Activated CD4-positive, alpha-beta memory T cell treated with anti-CD3 and anti-CD28 coated beads for 36 hours (primary cell): ENCODE measurements around the gene UBAP1L. TPM values are rescaled to one million over a fixed set of nuclear protein-coding genes. Genes with fewer than 3 reads are reported as not detected.

ENCODE experiments used
- CTCF ChIA-PET: fragments of 350-600 bp; sonication (Branson Sonifier 250); formaldehyde crosslinking; loops from one replicate; lab custom pipeline; 2021; ENCODE audit warnings: antibody characterized with exemption, inconsistent platforms; lab: Charles Lee
- POLR2A ChIA-PET: fragments of 350-600 bp; sonication (Branson Sonifier 250); formaldehyde crosslinking; loops from one replicate; lab custom pipeline; 2021; ENCODE audit warnings: antibody characterized with exemption; lab: Charles Lee
- DNase-seq: peaks from one replicate; pipeline ENCODE4 v3.0.0-alpha.2; 2020
- H3K27ac Mint-ChIP-seq: one replicate; pipeline ENCODE4 v1.8.0; 2021; ENCODE audit warnings: mixed read lengths
- H3K27me3 Mint-ChIP-seq: one replicate; pipeline ENCODE4 v1.8.0; 2021; ENCODE audit warnings: mixed read lengths
- H3K36me3 Mint-ChIP-seq: one replicate; pipeline ENCODE4 v1.8.0; 2021; ENCODE audit warnings: mixed read lengths
- H3K4me1 Mint-ChIP-seq: one replicate; pipeline ENCODE4 v1.8.0; 2021; ENCODE audit warnings: low read depth, mixed read lengths
- H3K4me3 Mint-ChIP-seq: one replicate; pipeline ENCODE4 v1.8.0; 2021; ENCODE audit warnings: mild to moderate bottlenecking, mixed read lengths
- H3K9me3 Mint-ChIP-seq: one replicate; pipeline ENCODE4 v1.8.0; 2021; ENCODE audit warnings: mixed read lengths
- intact Hi-C: fragments of 100-400 bp; cut with micrococcal nuclease; formaldehyde crosslinking; loops from one replicate; pipeline ENCODE4 v1.15.1; 2023
- total RNA-seq, 2 experiments: library from RNA; stranded (reverse); gene quantifications; one replicate each; pipeline ENCODE4 v1.2.3, GENCODE V29; 2021

Gene UBAP1L
- total RNA-seq, 2 experiments from 2014 or later: 2.1 to 2.4 TPM

GRCh38 chr15:65088643-65089021 is 26.4 kb downstream of the UBAP1L start:
- Mint-ChIP-seq H3K36me3 (no peaks in the 10 kb centered on the region), H3K27me3 (peaks cover 6% of the 10 kb centered on the region), H3K4me3 (no peak overlapping the region), H3K27ac (no peak overlapping the region), H3K4me1 (no peaks in the 10 kb centered on the region), H3K9me3 (no peaks in the 10 kb centered on the region)
- no peak for DNase-seq
- ChIA-PET POLR2A (no interaction called here), CTCF (interaction anchor here (2.5 kb wide), 1 partner anchor 11 kb away, joined by 15 read pairs; no protein-coding TSS in a partner anchor)
- intact Hi-C loops: loop anchor here (10.0 kb wide), 1 partner anchor 354 kb away; no protein-coding TSS in a partner anchor

- H3K36me3 Mint-ChIP-seq: no peaks in the 10 kb centered on the region
- CTCF ChIA-PET: interaction anchor here (0.6 to 2.5 kb wide), 3 partner anchors 10 to 23 kb away, joined by 4 to 15 read pairs (median 4); no protein-coding TSS in a partner anchor
- peaks cover 7% of the 10 kb centered on the region for H3K27me3 Mint-ChIP-seq
- no peak overlapping the region for H3K4me3 Mint-ChIP-seq
- DNase-seq: no peak
- H3K27ac Mint-ChIP-seq: no peak overlapping the region
- intact Hi-C loops: loop anchor here (10.0 kb wide), 1 partner anchor 353 kb away; no protein-coding TSS in a partner anchor
- H3K9me3 Mint-ChIP-seq: no peaks in the 10 kb centered on the region
- POLR2A ChIA-PET: no interaction called here
- H3K4me1 Mint-ChIP-seq: no peaks in the 10 kb centered on the region
Measured at GRCh38 chr15:65087873-65088642, 26.9 kb downstream of the UBAP1L start.

- peaks cover 12% of the 10 kb centered on the region for H3K27me3 Mint-ChIP-seq
- POLR2A ChIA-PET: no interaction called here
- CTCF ChIA-PET: interaction anchor here (0.6 to 2.5 kb wide), 5 partner anchors 9 to 199 kb away, joined by 3 to 15 read pairs (median 4); partner anchors contain the start of gene PARP16
- H3K36me3 Mint-ChIP-seq: no peaks in the 10 kb centered on the region
- H3K4me1 Mint-ChIP-seq: peaks cover 6% of the 10 kb centered on the region
- DNase-seq: no peak
- no peak overlapping the region for H3K27ac Mint-ChIP-seq
- H3K9me3 Mint-ChIP-seq: no peaks in the 10 kb centered on the region
- intact Hi-C loops: loop anchor here (10.0 kb wide), 1 partner anchor 353 kb away; no protein-coding TSS in a partner anchor
- no peak overlapping the region for H3K4me3 Mint-ChIP-seq
Measured at GRCh38 chr15:65087411-65087810, 27.6 kb downstream of the UBAP1L start.

- Mint-ChIP-seq H3K4me1 (peaks cover 9% of the 10 kb centered on the region), H3K9me3 (no peaks in the 10 kb centered on the region), H3K36me3 (no peaks in the 10 kb centered on the region), H3K27ac (no peak overlapping the region), H3K27me3 (peaks cover 14% of the 10 kb centered on the region), H3K4me3 (no peak overlapping the region)
- POLR2A ChIA-PET: no interaction called here
- DNase-seq: no peak
- intact Hi-C loops: loop anchor here (10.0 kb wide), 1 partner anchor 352 kb away; no protein-coding TSS in a partner anchor
- CTCF ChIA-PET: interaction anchor here (1.1 to 2.5 kb wide), 5 partner anchors 9 to 200 kb away, joined by 3 to 15 read pairs (median 4); partner anchors contain the start of gene PARP16
Measured at GRCh38 chr15:65086680-65087111, 28.3 kb downstream of the UBAP1L start.

- peak; percentile 44 for DNase-seq
- H3K27me3 Mint-ChIP-seq: peaks cover 16% of the 10 kb centered on the region
- POLR2A ChIA-PET: no interaction called here
- H3K4me1 Mint-ChIP-seq: peaks cover 9% of the 10 kb centered on the region
- CTCF ChIA-PET: interaction anchor here (1.1 to 2.5 kb wide), 4 partner anchors 8 to 200 kb away, joined by 3 to 15 read pairs (median 4); partner anchors contain the start of gene PARP16
- H3K36me3 Mint-ChIP-seq: no peaks in the 10 kb centered on the region
- H3K27ac Mint-ChIP-seq: no peak overlapping the region
- no peaks in the 10 kb centered on the region for H3K9me3 Mint-ChIP-seq
- intact Hi-C loops: loop anchor here (10.0 kb wide), 1 partner anchor 351 kb away; no protein-coding TSS in a partner anchor
- H3K4me3 Mint-ChIP-seq: no peak overlapping the region
Measured at GRCh38 chr15:65085990-65086679, 28.9 kb downstream of the UBAP1L start.

- Mint-ChIP-seq H3K9me3 (no peaks in the 10 kb centered on the region), H3K27me3 (peaks cover 18% of the 10 kb centered on the region), H3K4me3 (no peak overlapping the region), H3K4me1 (peaks cover 9% of the 10 kb centered on the region), H3K27ac (no peak overlapping the region), H3K36me3 (no peaks in the 10 kb centered on the region)
- POLR2A ChIA-PET: no interaction called here
- intact Hi-C loops: loop anchor here (10.0 kb wide), 1 partner anchor 350 kb away; no protein-coding TSS in a partner anchor
- DNase-seq: no peak
- CTCF ChIA-PET: interaction anchor here (0.6 to 2.5 kb wide), 4 partner anchors 16 to 214 kb away, joined by 3 to 8 read pairs (median 5); no protein-coding TSS in a partner anchor
Measured at GRCh38 chr15:65085207-65085753, 29.7 kb downstream of the UBAP1L start.

GRCh38 chr15:65084500-65085206 is 30.3 kb downstream of the UBAP1L start:
- POLR2A ChIA-PET: no interaction called here
- DNase-seq: no peak
- Mint-ChIP-seq H3K36me3 (no peaks in the 10 kb centered on the region), H3K27ac (no peak overlapping the region), H3K4me1 (peaks cover 9% of the 10 kb centered on the region), H3K9me3 (no peaks in the 10 kb centered on the region), H3K4me3 (no peak overlapping the region), H3K27me3 (peaks cover 18% of the 10 kb centered on the region)
- intact Hi-C loops: loop anchor here (10.0 kb wide), 1 partner anchor 350 kb away; no protein-coding TSS in a partner anchor
- CTCF ChIA-PET: interaction anchor here (0.6 to 2.5 kb wide), 3 partner anchors 17 to 215 kb away, joined by 3 to 8 read pairs (median 5); no protein-coding TSS in a partner anchor

- Mint-ChIP-seq H3K4me3 (no peak overlapping the region), H3K9me3 (no peaks in the 10 kb centered on the region), H3K36me3 (no peaks in the 10 kb centered on the region), H3K4me1 (peaks cover 9% of the 10 kb centered on the region), H3K27ac (no peak overlapping the region), H3K27me3 (peaks cover 25% of the 10 kb centered on the region)
- DNase-seq: no peak
- CTCF ChIA-PET: interaction anchor here (1.6 to 2.5 kb wide), 2 partner anchors 27 to 49 kb away, joined by 3 to 8 read pairs; no protein-coding TSS in a partner anchor
- intact Hi-C loops: loop anchor here (10.0 kb wide), 1 partner anchor 348 kb away; no protein-coding TSS in a partner anchor
- POLR2A ChIA-PET: no interaction called here
Measured at GRCh38 chr15:65083262-65083701, 31.7 kb downstream of the UBAP1L start.

GRCh38 chr15:65082303-65082953 is 32.6 kb downstream of the UBAP1L start:
- ChIA-PET CTCF (interaction anchor here (1.6 to 2.5 kb wide), 2 partner anchors 26 to 49 kb away, joined by 3 to 8 read pairs; no protein-coding TSS in a partner anchor), POLR2A (no interaction called here)
- Mint-ChIP-seq H3K27ac (no peak overlapping the region), H3K4me3 (no peak overlapping the region), H3K4me1 (peaks cover 9% of the 10 kb centered on the region), H3K36me3 (no peaks in the 10 kb centered on the region), H3K27me3 (peaks cover 33% of the 10 kb centered on the region), H3K9me3 (no peaks in the 10 kb centered on the region)
- peak; percentile 40 for DNase-seq
- intact Hi-C loops: loop anchor here (10.0 kb wide), 1 partner anchor 348 kb away; no protein-coding TSS in a partner anchor

GRCh38 chr15:65081758-65082157 is 33.2 kb downstream of the UBAP1L start:
- ChIA-PET POLR2A (no interaction called here), CTCF (no interaction called here)
- peak; percentile 35 for DNase-seq
- H3K4me3 Mint-ChIP-seq: no peak overlapping the region
- no peaks in the 10 kb centered on the region for H3K9me3 Mint-ChIP-seq
- intact Hi-C loops: loop anchor here (10.0 kb wide), 1 partner anchor 347 kb away; no protein-coding TSS in a partner anchor
- H3K27ac Mint-ChIP-seq: no peak overlapping the region
- H3K27me3 Mint-ChIP-seq: peaks cover 33% of the 10 kb centered on the region
- H3K4me1 Mint-ChIP-seq: peaks cover 9% of the 10 kb centered on the region
- no peaks in the 10 kb centered on the region for H3K36me3 Mint-ChIP-seq
